Esophagus mucosa (tissue), 1 donor: ENCODE measurements around the gene TMPRSS12. TPM values are rescaled to one million over a fixed set of nuclear protein-coding genes. Genes with fewer than 3 reads are reported as not detected.
A peak's percentile ranks its signal among the peaks of the same experiment; 100 is the strongest.
"Not testable (repeated sequence)": the region's sequence is repeated elsewhere in the genome, so short reads cannot be mapped to it uniquely, and the experiment has no call there.

Experiments used
- ATAC-seq: fragments of 200-7000 bp; cut with Tn5 transposase; one replicate; pipeline ENCODE4 v1.9.1; 2020
- total RNA-seq: library from RNA; stranded (reverse); gene quantifications from one replicate; pipeline ENCODE4 v1.2.4, GENCODE V29; 2023
- donor health status: DM: yes; HTN: yes; CAD: no.

The TMPRSS12 gene
- total RNA-seq, 1 donor from 2014 or later: not detected

DNA sequence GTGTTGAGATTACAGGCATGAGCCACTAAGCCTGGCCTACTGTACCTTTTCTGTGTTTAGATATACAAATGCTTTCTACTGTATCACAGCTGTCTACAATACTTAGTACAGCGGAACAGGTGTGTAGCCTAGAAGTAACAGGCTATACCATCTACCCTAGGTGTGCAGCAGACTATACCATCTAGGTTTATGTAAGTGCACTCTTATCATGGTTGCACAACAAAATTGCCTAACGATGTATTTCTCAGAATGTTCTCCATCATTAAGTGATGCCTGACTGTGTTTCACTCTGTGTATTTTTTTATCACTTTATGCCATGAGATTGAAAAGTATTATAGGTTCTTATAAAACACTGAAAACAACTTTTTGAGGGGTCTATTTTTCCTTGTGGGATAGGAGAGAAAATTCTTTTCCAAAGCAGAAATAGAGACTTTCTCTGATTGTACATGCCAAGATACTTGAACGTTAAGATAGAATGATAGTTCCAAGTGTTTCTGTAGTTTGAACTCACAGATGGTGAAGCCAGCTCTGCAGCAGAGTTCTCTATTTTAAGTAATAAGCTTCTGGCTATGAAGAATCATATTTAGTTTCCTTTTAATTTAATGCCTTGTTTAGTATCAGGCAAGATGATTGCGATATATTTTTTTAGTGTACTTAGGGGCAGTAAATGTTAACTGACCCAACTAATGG is 17.0 kb downstream of the TMPRSS12 start:
- ATAC-seq: no peak

DNA sequence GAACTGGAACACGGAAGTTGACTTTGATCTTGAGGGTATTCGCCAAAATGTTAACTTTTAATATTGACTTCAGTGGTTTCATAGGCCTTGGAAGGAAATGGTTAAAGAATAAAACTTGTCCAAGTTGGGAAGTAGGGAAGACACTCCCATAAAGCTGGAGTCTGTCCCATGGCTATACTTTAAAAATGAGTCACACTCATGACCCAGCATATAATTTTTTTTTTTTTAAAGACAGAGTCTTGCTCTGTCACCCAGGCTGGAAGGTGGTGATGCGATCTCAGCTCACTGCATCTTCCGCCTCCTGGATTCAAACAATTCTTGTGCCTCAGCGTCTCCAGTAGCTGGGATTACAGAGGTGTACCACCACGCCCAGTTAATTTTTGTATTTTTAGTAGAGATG is 19.6 kb downstream of the TMPRSS12 start:
- peak; percentile 89 for ATAC-seq

DNA sequence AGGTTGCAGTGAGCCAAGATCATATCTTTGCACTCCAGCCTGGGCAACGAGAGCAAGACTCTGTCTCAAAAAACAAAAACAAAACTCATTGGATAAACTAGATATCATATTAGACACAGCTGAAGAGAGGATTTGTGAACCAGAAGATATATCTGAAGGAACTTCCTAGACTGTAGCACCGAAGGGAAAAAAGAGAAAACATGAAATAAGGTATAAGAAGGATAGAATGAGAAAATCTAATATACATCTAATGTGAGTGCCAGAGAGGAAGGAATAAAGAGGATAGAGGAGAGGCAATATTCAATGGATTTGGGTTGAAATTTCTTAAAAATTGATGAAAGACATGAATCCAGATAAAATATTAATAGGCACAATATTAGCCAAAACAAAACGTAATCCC is 22.5 kb downstream of the TMPRSS12 start:
- no peak for ATAC-seq

DNA sequence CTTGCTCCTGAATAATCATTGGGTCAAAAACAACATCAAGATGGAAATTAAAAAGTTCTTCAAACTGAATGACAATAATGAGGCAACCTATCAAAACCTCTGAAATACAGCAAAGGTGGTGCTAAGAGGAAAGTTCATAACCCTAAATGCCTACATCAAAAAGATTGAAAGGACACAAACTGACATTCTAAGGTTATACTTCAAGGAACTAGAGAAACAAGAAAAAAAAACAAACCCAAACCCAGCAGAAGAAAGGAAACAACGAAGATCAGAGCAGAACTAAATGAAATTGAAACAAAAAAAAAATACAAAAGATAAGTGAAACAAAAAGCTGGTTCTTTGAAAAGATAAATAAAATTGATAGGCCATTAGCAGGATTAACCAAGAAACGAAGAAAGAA is 26.2 kb downstream of the TMPRSS12 start:
- ATAC-seq: not testable (repeated sequence)

DNA sequence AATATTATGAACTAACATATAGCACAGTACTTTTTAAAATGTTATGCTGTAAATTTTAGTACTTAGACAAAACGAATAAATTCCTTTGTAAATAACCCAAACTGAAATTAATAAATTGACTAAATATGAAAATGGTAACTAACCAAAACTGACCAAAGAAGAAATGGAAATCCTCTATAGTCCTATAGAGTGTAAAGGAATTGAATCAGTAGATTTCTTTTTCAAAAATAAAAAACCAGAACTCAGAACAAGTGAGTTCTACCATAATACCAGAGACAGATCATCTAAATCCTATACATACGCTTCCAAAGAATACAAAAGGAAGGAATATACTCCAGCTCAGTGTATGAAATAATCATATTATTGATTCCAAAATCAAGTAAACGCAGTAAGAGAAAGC is 39.8 kb downstream of the TMPRSS12 start:
- ATAC-seq: no peak

DNA sequence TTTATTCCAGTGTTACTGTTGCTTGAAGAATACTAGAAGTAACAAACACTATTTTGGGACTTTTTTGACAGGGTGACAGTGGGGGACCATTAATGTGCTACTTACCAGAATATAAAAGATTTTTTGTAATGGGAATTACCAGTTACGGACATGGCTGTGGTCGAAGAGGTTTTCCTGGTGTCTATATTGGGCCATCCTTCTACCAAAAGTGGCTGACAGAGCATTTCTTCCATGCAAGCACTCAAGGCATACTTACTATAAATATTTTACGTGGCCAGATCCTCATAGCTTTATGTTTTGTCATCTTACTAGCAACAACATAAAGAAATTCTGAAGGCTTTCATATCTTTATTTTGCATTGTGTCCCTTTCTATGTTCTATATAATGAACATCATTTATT is 44.5 kb downstream of the TMPRSS12 start:
- ATAC-seq: no peak

DNA sequence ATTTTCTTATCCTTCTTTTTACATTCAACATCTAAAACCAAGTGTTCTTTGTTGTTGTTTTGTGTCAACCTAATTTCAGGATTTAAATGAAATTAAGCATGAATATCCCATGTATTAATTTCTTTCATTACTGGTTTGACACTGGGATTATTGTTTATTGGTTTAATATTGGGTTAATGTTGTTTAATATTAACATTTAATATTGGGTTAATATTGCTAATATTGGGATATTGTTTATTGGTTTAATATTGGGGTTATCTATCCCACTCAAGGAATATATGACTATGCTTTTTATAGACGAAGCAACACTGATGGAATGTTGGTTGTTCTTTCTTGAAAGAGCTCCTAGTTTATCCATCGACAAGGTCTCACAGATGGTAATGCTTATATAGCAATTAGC is 45.9 kb downstream of the TMPRSS12 start:
- ATAC-seq: no peak

DNA sequence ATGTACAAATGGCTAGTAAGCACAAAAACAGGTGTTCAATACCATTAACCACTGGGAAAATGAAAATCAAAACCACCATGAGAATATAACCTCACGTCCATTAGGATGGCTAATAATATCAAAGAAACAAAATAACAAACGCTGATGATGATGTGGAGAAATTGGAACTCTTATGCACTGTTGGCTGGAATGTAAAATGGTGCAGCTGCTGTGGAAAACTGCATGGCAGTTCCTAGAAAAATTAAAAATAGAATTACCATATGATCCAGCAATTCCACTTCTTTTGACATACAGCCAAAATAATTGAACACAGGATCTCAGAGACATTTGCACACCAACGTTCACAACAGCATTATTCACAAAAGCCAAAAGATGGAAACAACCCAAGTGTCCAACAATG is 51.5 kb downstream of the TMPRSS12 start:
- ATAC-seq: no peak

DNA sequence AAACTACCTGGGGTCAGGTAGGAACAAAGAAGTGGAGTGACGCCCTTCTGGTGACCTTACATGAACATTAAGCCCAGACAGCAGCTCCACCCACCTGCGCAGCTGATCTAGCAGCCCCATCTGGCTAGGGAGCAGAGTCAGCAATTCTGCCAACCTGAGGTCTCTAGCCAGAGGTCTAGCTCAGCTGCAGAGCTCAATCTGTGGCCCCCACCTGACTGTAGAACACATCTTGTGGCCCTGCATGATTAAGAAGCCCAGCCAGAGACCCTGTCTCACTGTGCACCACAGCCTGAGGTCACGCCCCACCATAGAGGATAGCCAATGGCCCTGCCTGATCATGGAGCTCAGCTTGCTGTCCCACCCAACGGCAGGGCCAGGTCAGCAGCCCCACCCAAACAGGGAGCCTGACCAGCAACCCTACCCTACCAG is 59.0 kb downstream of the TMPRSS12 start:
- no peak for ATAC-seq

DNA sequence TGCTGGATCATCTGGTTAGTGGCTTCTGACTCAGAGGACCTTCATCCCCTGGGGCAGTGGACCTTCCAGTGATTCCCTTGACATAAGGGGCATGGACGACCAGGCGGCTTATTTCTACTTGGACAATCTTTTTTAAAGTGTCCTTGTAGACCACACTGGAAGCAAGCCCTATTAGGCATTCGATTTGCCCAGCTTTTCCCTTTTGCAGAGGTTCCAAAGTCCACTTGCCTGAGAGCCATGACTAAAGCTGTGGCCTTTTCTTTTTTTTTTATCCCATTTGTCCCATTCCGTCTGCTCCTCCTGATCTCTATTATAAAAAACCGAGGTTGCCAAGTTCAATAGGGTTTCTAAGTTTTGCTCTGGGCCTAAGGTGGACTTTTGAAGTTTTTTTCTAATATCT is 65.8 kb downstream of the TMPRSS12 start:
- not testable (repeated sequence) for ATAC-seq

DNA sequence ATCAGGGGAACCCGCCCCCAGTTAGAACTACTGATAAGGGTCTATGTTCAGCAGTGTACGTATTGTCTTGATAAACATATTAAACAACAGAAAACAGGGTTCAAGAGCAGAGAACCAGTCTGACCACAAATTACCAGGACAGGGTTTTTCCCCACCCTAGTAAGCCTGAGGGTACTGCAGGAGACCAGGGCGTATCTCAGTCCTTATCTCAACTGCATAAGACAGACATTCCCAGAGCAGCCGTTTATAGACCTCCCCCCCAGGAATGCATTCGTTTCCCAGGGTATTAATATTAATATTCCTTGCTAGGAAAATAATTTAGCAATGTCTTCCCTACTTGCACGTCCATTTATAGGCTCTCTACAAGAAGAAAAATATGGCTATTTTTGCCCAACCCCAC is 69.6 kb downstream of the TMPRSS12 start:
- not testable (repeated sequence) for ATAC-seq

DNA sequence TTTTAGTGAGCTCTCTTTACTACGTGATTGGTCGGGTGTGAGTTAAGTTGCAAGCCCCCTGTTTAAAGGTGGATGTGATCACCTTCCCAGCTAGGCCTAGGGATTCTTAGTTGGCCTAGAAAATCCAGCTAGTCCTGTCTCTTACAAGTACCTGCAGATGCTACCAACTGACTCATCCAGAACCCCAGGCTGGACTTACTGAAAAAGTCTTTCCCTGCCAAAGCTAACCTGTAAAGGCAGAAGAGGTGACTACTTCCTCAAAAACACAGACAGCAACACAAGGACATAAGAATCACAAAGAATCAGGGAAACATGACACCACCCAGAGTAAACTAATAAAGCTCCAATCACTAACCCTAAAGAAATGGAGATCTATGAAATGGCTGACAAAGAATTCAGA is 70.5 kb downstream of the TMPRSS12 start:
- ATAC-seq: peak; percentile 97

DNA sequence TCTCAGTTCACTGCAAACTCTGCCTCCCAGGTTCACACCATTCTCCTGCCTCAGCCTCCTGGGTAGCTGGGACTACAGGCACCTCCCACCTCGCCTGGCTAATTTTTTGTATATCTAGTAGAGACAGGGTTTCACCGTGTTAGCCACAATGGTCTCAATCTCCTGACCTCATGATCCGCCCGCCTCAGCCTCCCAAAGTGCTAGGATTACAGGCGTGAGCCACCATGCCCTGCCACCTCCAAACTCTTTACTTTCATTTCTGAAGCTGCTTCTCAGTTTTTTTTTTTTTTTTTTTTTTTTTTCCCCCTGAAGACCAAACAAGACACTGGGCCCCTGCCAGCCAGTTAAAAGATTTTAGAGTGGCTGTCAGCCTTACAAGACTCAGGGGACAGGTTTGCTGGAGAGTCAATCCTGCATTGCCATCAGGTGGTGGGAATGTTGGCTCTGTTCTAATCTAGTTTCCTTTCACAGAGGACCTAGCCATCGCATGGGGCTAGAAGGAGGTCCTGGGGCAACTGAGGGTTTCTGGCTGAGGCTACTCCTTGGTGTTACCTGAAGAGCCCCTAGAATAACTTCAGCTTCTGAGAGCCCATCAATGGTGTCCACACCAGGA is 72.3 kb downstream of the TMPRSS12 start:
- no peak for ATAC-seq

DNA sequence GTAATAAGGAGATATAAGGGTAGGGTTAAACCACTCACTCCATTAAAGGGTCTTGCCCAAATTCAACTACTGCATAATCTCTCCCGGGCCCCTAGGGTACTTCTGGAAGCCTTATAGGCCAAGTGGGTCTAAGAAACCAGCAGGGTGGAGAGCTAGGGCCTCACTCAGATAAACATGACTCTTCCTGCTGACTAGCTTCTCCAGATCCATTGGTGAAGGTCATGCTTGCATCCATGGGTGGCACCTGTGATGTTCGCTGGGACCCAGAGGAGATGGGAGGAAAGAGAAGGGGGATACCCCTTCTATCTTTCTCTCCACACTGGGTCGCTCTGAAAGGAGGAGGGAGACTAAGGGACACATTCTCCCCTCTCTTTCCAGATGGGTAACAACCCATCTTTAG is 73.6 kb downstream of the TMPRSS12 start:
- ATAC-seq: no peak

DNA sequence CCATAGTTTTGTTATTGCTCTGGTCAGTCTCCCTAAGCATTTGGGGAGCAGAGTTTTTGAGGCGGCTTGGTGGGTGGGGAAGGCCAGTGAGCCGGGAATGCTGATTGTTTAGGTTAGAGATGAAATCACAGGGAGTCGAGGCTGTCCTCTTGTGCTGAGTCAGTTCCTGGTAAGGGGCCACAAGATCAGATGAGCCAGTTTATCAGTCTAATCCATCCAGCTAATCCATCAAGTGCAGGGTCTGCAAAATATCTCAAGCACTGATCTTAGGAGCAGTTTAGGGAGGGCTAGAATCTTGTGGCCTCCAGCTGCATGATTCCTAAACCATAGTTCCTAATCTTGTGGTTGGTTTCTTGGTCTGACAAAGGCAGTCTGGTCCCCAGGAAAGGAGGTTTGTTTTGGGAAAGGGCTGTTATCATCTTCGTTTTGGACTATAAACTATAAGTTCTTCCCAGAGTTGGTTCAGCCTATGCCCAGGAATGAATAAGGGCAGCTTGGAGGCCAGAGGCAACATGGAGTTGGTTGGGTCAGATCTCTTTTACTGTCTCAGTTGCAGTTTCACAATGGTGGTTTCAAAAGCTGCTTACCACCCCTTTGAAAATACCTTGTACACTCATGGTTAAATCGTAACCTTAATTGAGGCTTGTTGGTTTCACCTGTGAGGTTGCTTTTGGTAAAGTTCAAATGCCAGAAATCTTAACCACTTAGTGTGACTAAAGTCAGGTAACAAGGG is 76.0 kb downstream of the TMPRSS12 start:
- no peak for ATAC-seq

DNA sequence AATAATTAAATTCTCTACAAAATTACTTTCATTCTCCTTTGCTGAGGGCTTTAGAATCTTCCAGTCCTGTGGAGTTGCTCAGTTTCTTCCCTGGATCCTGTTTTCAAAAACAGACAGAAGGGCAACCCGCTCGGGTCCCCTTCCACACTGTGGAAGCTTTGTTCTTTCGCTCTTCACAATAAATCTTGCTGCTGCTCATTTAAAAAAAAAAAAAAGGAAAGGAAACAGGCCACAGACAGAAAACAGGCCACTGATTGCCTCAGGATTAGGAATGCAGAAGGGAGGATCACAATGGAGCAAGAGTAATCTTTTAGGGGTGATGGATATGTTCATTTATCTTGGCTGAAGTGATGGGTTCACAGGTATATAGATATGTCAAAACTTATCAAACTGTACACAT is 80.1 kb downstream of the TMPRSS12 start:
- no peak for ATAC-seq

DNA sequence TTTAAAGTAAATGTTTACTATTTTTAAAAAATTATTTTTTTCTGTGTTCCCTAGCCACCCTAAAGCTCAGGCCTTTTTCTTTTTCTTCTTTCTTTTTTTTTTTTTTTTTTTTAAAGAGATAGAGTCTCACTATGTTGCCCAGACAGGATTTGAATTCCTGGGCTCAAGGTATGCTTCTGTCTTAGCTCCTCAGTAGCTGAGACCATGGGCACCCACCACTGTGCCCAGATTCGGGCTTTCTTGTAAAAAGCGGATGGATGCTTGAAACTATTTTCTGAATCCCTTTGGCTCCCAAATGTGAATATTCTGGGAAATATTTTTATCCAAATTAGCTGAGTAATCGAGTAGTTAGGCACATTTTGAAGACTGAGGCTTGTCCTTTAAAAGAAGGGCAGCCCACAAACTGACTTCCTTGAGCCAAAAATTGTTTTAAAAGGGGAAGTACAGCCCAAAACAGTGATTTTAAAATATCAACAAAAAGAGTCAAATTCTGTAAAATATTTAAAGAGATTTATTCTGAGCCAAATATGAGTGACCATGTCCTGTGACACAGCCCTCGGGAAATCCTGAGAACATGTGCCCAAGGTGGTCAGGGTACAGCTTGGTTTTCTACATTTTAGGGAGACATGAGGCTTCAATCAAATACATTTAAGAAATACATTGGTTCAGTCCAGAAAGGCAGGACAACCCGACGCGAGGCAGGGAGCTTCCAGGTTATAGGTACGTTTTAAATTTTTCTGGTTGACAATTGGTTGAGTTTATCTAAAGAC is 80.8 kb downstream of the TMPRSS12 start:
- no peak for ATAC-seq

DNA sequence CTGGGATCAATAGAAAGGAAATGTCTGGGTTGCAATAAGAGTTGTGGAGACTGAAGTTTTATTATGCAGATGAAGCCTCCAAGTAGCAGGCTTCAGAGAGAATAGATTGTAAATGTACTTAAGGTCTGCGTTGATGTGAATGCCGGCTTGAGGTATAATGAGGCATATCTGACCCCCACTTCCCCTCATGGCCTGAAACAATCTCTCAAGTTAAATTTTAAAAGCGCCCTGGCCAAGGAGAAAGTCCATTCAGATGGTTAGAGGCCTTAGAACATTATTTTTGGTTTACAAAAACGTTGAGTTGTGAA is 81.4 kb downstream of the TMPRSS12 start:
- no peak for ATAC-seq

DNA sequence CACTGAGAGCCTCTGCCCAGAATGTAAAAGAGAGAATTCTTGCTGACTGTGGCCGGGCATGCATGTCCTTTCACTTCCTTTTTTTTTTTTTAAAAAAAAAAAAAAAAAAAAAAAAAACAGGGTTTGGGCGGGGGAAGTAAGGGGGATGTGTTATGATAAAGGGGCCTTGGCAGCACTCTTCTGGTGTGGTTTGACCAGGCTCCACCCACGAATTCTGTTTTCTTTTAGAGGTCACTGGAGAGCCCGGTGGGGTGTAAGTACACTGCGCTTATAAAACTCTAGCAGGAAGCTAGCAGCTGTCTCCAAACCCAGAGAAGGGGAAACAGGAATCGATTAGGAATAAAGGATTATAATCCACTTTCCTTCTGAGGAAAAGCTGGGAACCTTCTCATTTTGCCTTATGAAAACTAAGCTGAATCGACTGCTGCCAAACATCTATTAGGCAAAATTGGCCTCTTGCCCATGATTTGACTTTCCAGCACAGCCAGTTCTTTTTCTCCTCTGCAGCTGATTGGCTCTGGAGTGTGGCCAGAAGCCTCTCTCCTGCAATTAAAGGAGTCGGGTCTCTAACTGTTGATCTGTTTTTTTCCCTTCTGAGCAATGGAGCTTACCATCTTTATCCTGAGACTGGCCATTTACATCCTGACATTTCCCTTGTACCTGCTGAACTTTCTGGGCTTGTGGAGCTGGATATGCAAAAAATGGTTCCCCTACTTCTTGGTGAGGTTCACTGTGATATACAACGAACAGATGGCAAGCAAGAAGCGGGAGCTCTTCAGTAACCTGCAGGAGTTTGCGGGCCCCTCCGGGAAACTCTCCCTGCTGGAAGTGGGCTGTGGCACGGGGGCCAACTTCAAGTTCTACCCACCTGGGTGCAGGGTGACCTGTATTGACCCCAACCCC is 82.0 kb downstream of the TMPRSS12 start:
- peak; percentile 85 for ATAC-seq

DNA sequence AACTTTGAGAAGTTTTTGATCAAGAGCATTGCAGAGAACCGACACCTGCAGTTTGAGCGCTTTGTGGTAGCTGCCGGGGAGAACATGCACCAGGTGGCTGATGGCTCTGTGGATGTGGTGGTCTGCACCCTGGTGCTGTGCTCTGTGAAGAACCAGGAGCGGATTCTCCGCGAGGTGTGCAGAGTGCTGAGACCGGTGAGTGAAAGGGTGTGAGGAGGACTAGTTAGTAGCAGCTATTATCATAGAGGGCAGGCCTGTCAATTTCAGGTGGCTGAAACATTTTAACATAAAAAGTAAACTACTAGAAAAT is 82.6 kb downstream of the TMPRSS12 start:
- ATAC-seq: peak; percentile 46

DNA sequence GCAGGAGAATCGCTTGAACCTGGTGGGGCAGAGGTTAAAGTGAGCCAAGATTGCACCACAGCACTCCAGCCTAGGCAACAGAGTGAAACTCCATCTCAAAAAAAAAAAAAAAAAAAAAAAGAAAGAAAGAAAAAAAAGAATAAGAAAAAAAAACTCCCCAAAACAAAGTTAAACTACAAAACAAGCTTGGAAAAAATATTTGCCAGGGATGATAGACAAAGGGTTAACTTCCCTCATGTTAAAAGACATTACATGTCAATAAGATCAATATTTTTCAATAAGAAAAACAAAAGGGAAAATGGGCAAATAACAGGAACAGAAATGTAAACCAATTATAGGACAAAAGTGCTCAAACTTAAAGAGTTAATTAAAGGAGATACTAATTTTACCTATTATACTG is 83.2 kb downstream of the TMPRSS12 start:
- ATAC-seq: no peak

DNA sequence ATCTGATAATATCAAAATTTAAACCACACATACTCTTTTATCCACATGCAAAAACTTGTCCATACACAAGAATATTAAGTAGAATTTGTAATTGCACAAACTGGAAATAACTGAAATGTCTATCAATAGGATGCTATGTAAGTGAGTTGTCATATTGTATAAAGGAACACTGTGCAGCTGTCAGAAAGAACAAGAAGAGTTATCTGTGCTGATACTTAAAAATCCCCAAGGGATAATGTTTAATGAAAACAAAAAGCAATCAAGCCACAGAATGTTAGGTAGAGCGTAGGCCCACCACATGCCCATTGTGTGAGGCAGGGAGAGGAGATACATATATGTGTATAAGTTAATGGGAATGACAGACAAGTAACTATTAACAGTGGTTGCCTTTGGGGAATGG is 83.7 kb downstream of the TMPRSS12 start:
- no peak for ATAC-seq
